Stimulated activated naive B cell treated with anti-CD40 and anti-IgM and Interleukin-4, amounts not matched to agents 10 μg/mL and 1 μg/mL and 100 μg/mL, for 72 hours (primary cell): Measurements from ENCODE around the gene PHF5A.

ENCODE experiments used
- ATAC-seq, 2 donors: fragments of 150-1000 bp; cut with Tn5 transposase; replicated peaks; 2 replicates each; pipeline ENCODE4 v1.10.0; 2021; ENCODE audit warnings: moderate library complexity in 1 of 2
- DNase-seq: peaks from one replicate; pipeline ENCODE4 v3.0.0; 2021
- H3K27ac Mint-ChIP-seq: one replicate; pipeline ENCODE4 v1.8.0; 2022; ENCODE audit warnings: mild to moderate bottlenecking, mixed read lengths
- H3K27me3 Mint-ChIP-seq, 2 donors: one replicate each; pipeline ENCODE4 v1.8.0; 2022; ENCODE audit warnings: mixed read lengths in 2 of 2
- H3K36me3 Mint-ChIP-seq, 2 donors: one replicate each; pipeline ENCODE4 v1.8.0; 2022; ENCODE audit warnings: mixed read lengths in 2 of 2, mild to moderate bottlenecking in 1 of 2
- H3K4me1 Mint-ChIP-seq, 2 donors: one replicate each; pipeline ENCODE4 v1.8.0; 2022; ENCODE audit warnings: mixed read lengths in 2 of 2, mild to moderate bottlenecking in 1 of 2
- H3K4me3 Mint-ChIP-seq, 2 donors: one replicate each; pipeline ENCODE4 v1.8.0; 2022; ENCODE audit warnings: mild to moderate bottlenecking in 2 of 2, mixed read lengths in 2 of 2, moderate library complexity in 1 of 2
- H3K9me3 Mint-ChIP-seq, 2 donors: one replicate each; pipeline ENCODE4 v1.8.0; 2022; ENCODE audit warnings: mixed read lengths in 2 of 2, mild to moderate bottlenecking in 1 of 2

PHF5A gene

GRCh38 chr22:41468381-41469217, at the start of gene PHF5A, which contains the start of gene ACO2:
TSS of gene PHF5A (minus strand) at chr22:41468692. CDS start at chr22:41468653, 39 bp downstream.
TSS of gene ACO2 (plus strand) at chr22:41469117. CDS start at chr22:41469147, 30 bp downstream.
- peaks cover 41 to 55% of the 10 kb centered on the region in 2 donors for H3K36me3 Mint-ChIP-seq
- H3K27me3 Mint-ChIP-seq: no peaks in the 10 kb centered on the region
- DNase-seq: peak; percentile 97
- peak within 1 kb of the TSS; percentile 86 to 90 for H3K4me3 Mint-ChIP-seq
- no peaks in the 10 kb centered on the region for H3K9me3 Mint-ChIP-seq
- ATAC-seq: peak; percentile 92 to 95
- H3K27ac Mint-ChIP-seq: peak within 1 kb of the TSS; percentile 99
- peaks cover 29 to 61% of the 10 kb centered on the region in 2 donors for H3K4me1 Mint-ChIP-seq

- DNase-seq (no peak), ATAC-seq (no peak)
- no peak overlapping the region for H3K4me3 Mint-ChIP-seq
- peaks cover 8 to 18% of the 10 kb centered on the region in 2 donors for H3K4me1 Mint-ChIP-seq
- H3K9me3 Mint-ChIP-seq: no peaks in the 10 kb centered on the region
- peaks cover 42 to 48% of the 10 kb centered on the region in 2 donors for H3K36me3 Mint-ChIP-seq
- H3K27ac Mint-ChIP-seq: peak overlapping the region; percentile 69
- no peaks in the 10 kb centered on the region for H3K27me3 Mint-ChIP-seq
Measured at GRCh38 chr22:41518048-41518347, 49.5 kb upstream of the PHF5A start.

- H3K27me3 Mint-ChIP-seq: no peaks in the 10 kb centered on the region
- no peak for DNase-seq
- H3K9me3 Mint-ChIP-seq: no peaks in the 10 kb centered on the region
- H3K4me1 Mint-ChIP-seq: peaks cover 8 to 18% of the 10 kb centered on the region in 2 donors
- H3K36me3 Mint-ChIP-seq: peaks cover 43 to 45% of the 10 kb centered on the region in 2 donors
- no peak overlapping the region for H3K4me3 Mint-ChIP-seq
- peak overlapping the region; percentile 65 for H3K27ac Mint-ChIP-seq
- no peak for ATAC-seq
Measured at GRCh38 chr22:41517172-41518047, 48.9 kb upstream of the PHF5A start.

- peak; percentile 61 to 67 for ATAC-seq
- no peak overlapping the region for H3K4me3 Mint-ChIP-seq
- peaks cover 8 to 18% of the 10 kb centered on the region in 2 donors for H3K4me1 Mint-ChIP-seq
- no peak for DNase-seq
- no peaks in the 10 kb centered on the region for H3K27me3 Mint-ChIP-seq
- H3K36me3 Mint-ChIP-seq: peaks cover 43 to 50% of the 10 kb centered on the region in 2 donors
- peak overlapping the region; percentile 65 for H3K27ac Mint-ChIP-seq
- no peaks in the 10 kb centered on the region for H3K9me3 Mint-ChIP-seq
Measured at GRCh38 chr22:41516462-41516861, 48.0 kb upstream of the PHF5A start.

- DNase-seq: no peak
- H3K9me3 Mint-ChIP-seq: no peaks in the 10 kb centered on the region
- no peak for ATAC-seq
- peaks cover 53 to 57% of the 10 kb centered on the region in 2 donors for H3K36me3 Mint-ChIP-seq
- H3K4me3 Mint-ChIP-seq: no peak overlapping the region
- H3K4me1 Mint-ChIP-seq: peaks cover 10 to 18% of the 10 kb centered on the region in 2 donors
- no peaks in the 10 kb centered on the region for H3K27me3 Mint-ChIP-seq
- peak overlapping the region; percentile 79 for H3K27ac Mint-ChIP-seq
Measured at GRCh38 chr22:41513391-41513790, 44.9 kb upstream of the PHF5A start.

GRCh38 chr22:41512421-41513194, 44.1 kb upstream of the PHF5A start:
- H3K36me3 Mint-ChIP-seq: peaks cover 48 to 57% of the 10 kb centered on the region in 2 donors
- no peaks in the 10 kb centered on the region for H3K27me3 Mint-ChIP-seq
- no peak overlapping the region for H3K4me3 Mint-ChIP-seq
- no peak for DNase-seq
- no peaks in the 10 kb centered on the region for H3K9me3 Mint-ChIP-seq
- peaks cover 10 to 16% of the 10 kb centered on the region in 2 donors for H3K4me1 Mint-ChIP-seq
- no peak for ATAC-seq
- H3K27ac Mint-ChIP-seq: no peak overlapping the region

- H3K27ac Mint-ChIP-seq: no peak overlapping the region
- H3K4me1 Mint-ChIP-seq: peaks cover 12 to 16% of the 10 kb centered on the region in 2 donors
- H3K27me3 Mint-ChIP-seq: no peaks in the 10 kb centered on the region
Measured at GRCh38 chr22:41511521-41511968, 43.1 kb upstream of the PHF5A start.

GRCh38 chr22:41508770-41509170, 40.3 kb upstream of the PHF5A start:
- ATAC-seq (no peak), DNase-seq (no peak)
- peaks cover 17 to 22% of the 10 kb centered on the region in 2 donors for H3K4me1 Mint-ChIP-seq
- H3K27ac Mint-ChIP-seq: no peak overlapping the region
- H3K36me3 Mint-ChIP-seq: peaks cover 43 to 50% of the 10 kb centered on the region in 2 donors
- no peaks in the 10 kb centered on the region for H3K9me3 Mint-ChIP-seq
- no peak overlapping the region for H3K4me3 Mint-ChIP-seq
- H3K27me3 Mint-ChIP-seq: no peaks in the 10 kb centered on the region

More at GRCh38 chr22:41511521-41511968, 43.1 kb upstream of the PHF5A start:
- Mint-ChIP-seq H3K9me3 (no peaks in the 10 kb centered on the region), H3K4me3 (no peak overlapping the region), H3K36me3 (peaks cover 53 to 62% of the 10 kb centered on the region in 2 donors)
- ATAC-seq: no peak
- DNase-seq: no peak

GRCh38 chr22:41507330-41508063, 39.0 kb upstream of the PHF5A start:
- DNase-seq (no peak), ATAC-seq (no peak)
- Mint-ChIP-seq H3K9me3 (no peaks in the 10 kb centered on the region), H3K4me3 (no peak overlapping the region), H3K27me3 (no peaks in the 10 kb centered on the region), H3K36me3 (peaks cover 36 to 38% of the 10 kb centered on the region in 2 donors), H3K4me1 (peaks cover 13 to 27% of the 10 kb centered on the region in 2 donors), H3K27ac (peak overlapping the region; percentile 71)

- Mint-ChIP-seq H3K9me3 (no peaks in the 10 kb centered on the region), H3K27ac (no peak overlapping the region), H3K27me3 (no peaks in the 10 kb centered on the region), H3K4me1 (peaks cover 25 to 39% of the 10 kb centered on the region in 2 donors), H3K36me3 (peaks cover 45 to 46% of the 10 kb centered on the region in 2 donors), H3K4me3 (no peak overlapping the region)
- ATAC-seq: no peak
- DNase-seq: no peak
Measured at GRCh38 chr22:41505511-41506220, 37.2 kb upstream of the PHF5A start.

GRCh38 chr22:41504816-41505215, 36.3 kb upstream of the PHF5A start:
- Mint-ChIP-seq H3K9me3 (no peaks in the 10 kb centered on the region), H3K4me1 (peaks cover 28 to 41% of the 10 kb centered on the region in 2 donors), H3K4me3 (no peak overlapping the region), H3K27me3 (no peaks in the 10 kb centered on the region), H3K36me3 (peaks cover 39 to 44% of the 10 kb centered on the region in 2 donors), H3K27ac (peak overlapping the region; percentile 51)
- DNase-seq: no peak
- ATAC-seq: no peak

- no peaks in the 10 kb centered on the region for H3K27me3 Mint-ChIP-seq
Measured at GRCh38 chr22:41504397-41504796, 35.9 kb upstream of the PHF5A start.

More at GRCh38 chr22:41504397-41504796, 35.9 kb upstream of the PHF5A start:
- Mint-ChIP-seq H3K27ac (peak overlapping the region; percentile 60), H3K4me1 (peaks cover 30 to 45% of the 10 kb centered on the region in 2 donors), H3K4me3 (no peak overlapping the region), H3K9me3 (no peaks in the 10 kb centered on the region), H3K36me3 (peaks cover 41 to 45% of the 10 kb centered on the region in 2 donors)
- peak; percentile 32 for DNase-seq
- ATAC-seq: peak; percentile 64 to 75
